ENCODE data around the gene LILRB4.
"Not testable (repeated sequence)": the region's sequence is repeated elsewhere in the genome, so short reads cannot be mapped to it uniquely, and the experiment has no call there.

Gene LILRB4

GRCh38 chr19:54694648-54695047 lies 31.9 kb downstream of the LILRB4 start:
- DNase-seq (ENCODE audit: low read depth), result no peak

- no peak for DNase-seq (ENCODE audit: low read depth)
Measured at GRCh38 chr19:54696117-54696548, 33.3 kb downstream of the LILRB4 start.

GRCh38 chr19:54696766-54697165 lies 34.0 kb downstream of the LILRB4 start:
- no peak for DNase-seq (ENCODE audit: low read depth)

- not testable (repeated sequence) for DNase-seq (ENCODE audit: low read depth)
Measured at GRCh38 chr19:54697716-54698115, 34.9 kb downstream of the LILRB4 start.

- no peak for DNase-seq (ENCODE audit: low read depth)
Measured at GRCh38 chr19:54704928-54705327, 42.1 kb downstream of the LILRB4 start.

- DNase-seq (ENCODE audit: low read depth), result no peak
Measured at GRCh38 chr19:54707962-54708361, 45.2 kb downstream of the LILRB4 start.

- DNase-seq (ENCODE audit: low read depth), result no peak
Measured at GRCh38 chr19:54708781-54709180, 46.0 kb downstream of the LILRB4 start.

- DNase-seq (ENCODE audit: low read depth), result no peak
Measured at GRCh38 chr19:54709212-54709948, 46.6 kb downstream of the LILRB4 start.

- not testable (repeated sequence) for DNase-seq (ENCODE audit: low read depth)
Measured at GRCh38 chr19:54709956-54710355, 47.2 kb downstream of the LILRB4 start.
